Activated naive CD4-positive, alpha-beta T cell treated with Interleukin-2 at 50 U/mL for 16 hours (primary cell): Measurements from ENCODE around the gene SPIRE2.
"Not testable (repeated sequence)": the region's sequence is repeated elsewhere in the genome, so short reads cannot be mapped to it uniquely, and the experiment has no call there.

Experiments used
- DNase-seq: peaks from one replicate; pipeline ENCODE4 v3.0.0-alpha.2; 2020

Gene SPIRE2

GRCh38 chr16:89871895-89872294 is 43.6 kb downstream of the SPIRE2 start:
- no peak for DNase-seq

GRCh38 chr16:89873109-89873971 is 45.1 kb downstream of the SPIRE2 start, which contains the start of gene TCF25:
TCF25 (plus strand) TSS chr16:89873592; CDS start chr16:89873668, 76 bp downstream.
- DNase-seq = peak; percentile 84

GRCh38 chr16:89873972-89874689 is 45.9 kb downstream of the SPIRE2 start:
- peak; percentile 95 for DNase-seq

GRCh38 chr16:89879123-89879522 is 50.8 kb downstream of the SPIRE2 start:
- DNase-seq = not testable (repeated sequence)

- no peak for DNase-seq
These were observed 52.4 kb downstream of the SPIRE2 start for GRCh38 chr16:89880477-89881367.

GRCh38 chr16:89881368-89881730 is 53.1 kb downstream of the SPIRE2 start:
- no peak for DNase-seq

- no peak for DNase-seq
These were observed 55.2 kb downstream of the SPIRE2 start for GRCh38 chr16:89883346-89884040.

- DNase-seq = no peak
These were observed 55.8 kb downstream of the SPIRE2 start for GRCh38 chr16:89884041-89884421.

- no peak for DNase-seq
These were observed 59.0 kb downstream of the SPIRE2 start for GRCh38 chr16:89887243-89887642.

- peak; percentile 46 for DNase-seq
These were observed 61.9 kb downstream of the SPIRE2 start for GRCh38 chr16:89890200-89890599.

- DNase-seq = no peak
These were observed 62.8 kb downstream of the SPIRE2 start for GRCh38 chr16:89890886-89891657.

- DNase-seq = no peak
These were observed 63.9 kb downstream of the SPIRE2 start for GRCh38 chr16:89892055-89892630.

GRCh38 chr16:89892635-89893034 is 64.4 kb downstream of the SPIRE2 start:
- no peak for DNase-seq

- DNase-seq = no peak
These were observed 65.6 kb downstream of the SPIRE2 start for GRCh38 chr16:89893642-89894548.

- no peak for DNase-seq
These were observed 67.4 kb downstream of the SPIRE2 start for GRCh38 chr16:89895482-89896250.

GRCh38 chr16:89897204-89897603 is 68.9 kb downstream of the SPIRE2 start:
- DNase-seq = no peak

GRCh38 chr16:89898201-89898967 is 70.1 kb downstream of the SPIRE2 start:
- no peak for DNase-seq

- no peak for DNase-seq
These were observed 71.7 kb downstream of the SPIRE2 start for GRCh38 chr16:89899879-89900481.
